ENCODE measurements around the gene CCDC39.

Gene CCDC39

DNA sequence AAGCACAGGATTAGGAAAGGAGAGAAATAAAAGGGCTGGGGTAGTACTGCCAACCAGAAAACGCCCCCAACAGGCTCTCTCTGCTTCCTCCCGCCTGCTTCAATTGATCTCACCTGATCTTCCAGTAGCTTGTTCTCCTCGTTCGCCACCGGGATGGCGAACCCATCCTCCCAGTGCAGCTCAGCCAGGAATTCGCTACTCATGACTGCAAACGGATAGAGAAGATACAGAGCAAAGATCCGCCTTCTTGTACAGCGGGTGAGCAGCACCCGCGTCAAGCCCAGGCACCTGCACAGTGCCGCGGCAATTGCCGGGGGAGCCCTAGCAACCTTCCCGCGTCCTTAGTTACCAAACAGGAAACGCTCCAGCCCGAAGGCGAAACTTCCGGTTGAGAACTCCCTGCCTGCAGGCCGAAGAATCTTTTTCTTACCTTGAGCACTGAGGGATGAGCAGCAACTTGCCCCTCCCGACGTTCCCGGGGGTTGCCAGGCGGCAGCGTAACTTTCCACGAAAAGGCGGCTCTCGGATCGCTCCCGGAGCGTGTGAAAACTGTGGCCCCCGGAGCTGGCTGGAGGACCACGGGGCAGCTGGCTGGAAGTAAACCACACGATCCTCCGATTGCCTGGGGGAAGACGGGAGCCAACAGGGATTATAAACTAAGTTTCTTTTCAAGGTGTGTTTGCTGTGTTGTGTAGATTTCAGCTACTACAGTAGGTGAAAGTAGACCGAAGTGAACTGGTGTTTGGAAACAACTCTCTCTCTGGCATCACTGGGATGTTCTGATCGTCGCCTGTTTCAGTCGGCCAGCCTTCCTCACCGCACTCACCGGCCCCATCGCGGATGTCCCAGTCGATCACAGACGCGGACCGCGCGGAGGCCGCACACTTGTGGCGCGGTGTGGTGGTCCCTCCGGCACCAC lies at the start of gene CCDC39:
TSS of gene CCDC39 (minus strand) at position 312 of the 919 bp plus-strand sequence. CDS start at position 203, 109 bp downstream.
- peak within 1 kb of the TSS; percentile 22 to 54 (median 43) for H3K4me3 ChIP-seq
- H3K27ac ChIP-seq, result peak within 1 kb of the TSS in 1 of 21 experiments; percentile 12

- Histone ChIP-seq H3K27ac (no peak overlapping the region), H3K4me3 (no peak overlapping the region)
These were observed 40.7 kb upstream of the CCDC39 start for GRCh38 chr3:180720012-180720411.

DNA sequence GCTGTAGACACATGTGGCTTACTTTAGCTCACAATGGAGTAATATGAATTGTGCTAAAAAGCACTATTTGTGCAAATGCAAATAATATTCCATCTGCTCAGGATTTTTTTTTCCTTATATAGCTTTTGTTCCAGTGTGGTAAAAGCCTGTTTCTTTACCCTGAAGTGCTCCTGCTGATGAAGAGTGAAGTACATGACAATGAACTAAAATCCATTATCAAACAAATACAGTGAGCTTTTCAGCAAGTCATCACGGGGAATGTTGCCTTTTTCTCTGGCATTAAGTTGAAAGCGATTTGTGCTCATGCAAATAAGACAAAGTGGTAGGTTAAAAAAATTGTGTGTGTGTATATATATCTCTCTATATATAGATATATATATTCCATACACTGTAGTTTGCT lies 28.6 kb upstream of the CCDC39 start:
- Histone ChIP-seq H3K27ac (no peak overlapping the region), H3K4me3 (no peak overlapping the region)

DNA sequence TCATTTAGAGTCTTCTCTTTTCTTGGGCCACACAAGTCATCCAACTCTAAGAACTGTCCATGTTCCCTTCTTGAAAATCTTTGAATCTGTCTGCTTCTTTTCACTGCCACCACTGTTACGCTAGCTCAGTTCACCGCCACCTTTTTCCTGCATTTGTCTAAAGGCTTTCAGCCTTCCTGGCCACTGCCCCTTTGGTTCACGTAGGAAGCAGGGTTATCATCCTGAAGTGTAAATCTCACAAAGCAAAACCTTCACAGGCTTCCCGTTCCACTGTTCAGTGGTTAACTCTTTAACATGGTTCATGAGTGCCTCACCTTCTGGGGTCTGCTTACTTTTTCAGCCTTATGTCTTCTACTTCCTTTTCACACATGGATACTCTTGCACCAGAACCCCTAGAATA lies 26.3 kb upstream of the CCDC39 start:
- Histone ChIP-seq H3K4me3 (no peak overlapping the region), H3K27ac (no peak overlapping the region)

GRCh38 chr3:180704532-180704931 lies 25.2 kb upstream of the CCDC39 start:
- no peak overlapping the region for H3K27ac ChIP-seq
- H3K4me3 ChIP-seq, result no peak overlapping the region

- Histone ChIP-seq H3K27ac (peak overlapping the region in 1 of 21 experiments; percentile 19), H3K4me3 (no peak overlapping the region)
These were observed 21.7 kb upstream of the CCDC39 start for GRCh38 chr3:180700941-180701340.

- H3K27ac ChIP-seq, result peak overlapping the region in 1 of 21 experiments; percentile 39
These were observed 19.5 kb upstream of the CCDC39 start for GRCh38 chr3:180698760-180699270.

DNA sequence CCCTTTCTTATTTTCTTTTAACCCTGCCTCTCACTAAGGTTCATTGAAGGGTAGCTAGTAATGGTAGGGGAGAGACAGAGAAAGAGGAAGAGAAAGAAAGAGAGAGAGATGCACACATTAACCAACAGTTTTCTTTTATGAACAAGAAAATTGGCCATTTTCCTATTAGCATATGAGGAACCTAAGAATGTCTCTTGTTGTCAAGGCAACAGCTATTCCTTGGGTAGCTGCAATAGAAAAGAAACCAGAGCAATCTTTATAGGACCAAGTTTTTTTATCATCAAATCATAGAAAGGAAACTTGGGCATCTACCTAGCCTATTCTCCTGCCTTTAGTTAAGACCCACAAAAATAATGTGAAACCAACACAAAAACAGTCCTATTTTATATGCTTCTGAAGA lies 15.0 kb upstream of the CCDC39 start:
- Histone ChIP-seq H3K4me3 (no peak overlapping the region), H3K27ac (no peak overlapping the region)

More at GRCh38 chr3:180698760-180699270, 19.5 kb upstream of the CCDC39 start:
- H3K4me3 ChIP-seq, result no peak overlapping the region

GRCh38 chr3:180693656-180694055 lies 14.4 kb upstream of the CCDC39 start:
- Histone ChIP-seq H3K4me3 (no peak overlapping the region), H3K27ac (no peak overlapping the region)

- Histone ChIP-seq H3K27ac (no peak overlapping the region), H3K4me3 (no peak overlapping the region)
These were observed 10.8 kb upstream of the CCDC39 start for GRCh38 chr3:180690061-180690460.

DNA sequence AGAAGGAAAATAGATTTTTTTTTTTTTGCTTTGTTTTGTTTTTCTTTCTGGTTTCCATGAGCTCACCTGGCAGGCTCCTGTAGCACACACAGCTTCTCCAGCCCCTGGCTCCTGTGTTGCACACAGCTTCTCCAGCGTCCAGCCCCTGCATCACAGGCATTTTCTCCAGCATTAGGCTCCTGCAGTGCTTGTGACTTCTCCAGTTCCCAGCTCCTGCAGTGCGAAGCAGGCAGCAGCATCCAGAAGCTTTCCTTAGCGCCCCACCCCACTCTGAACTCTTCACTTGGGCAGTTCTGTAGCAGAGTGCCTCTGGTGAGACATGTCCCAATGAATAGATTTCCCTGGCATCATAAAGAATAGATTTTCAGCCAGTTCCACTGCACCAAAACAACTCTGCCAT lies 5.5 kb upstream of the CCDC39 start:
- no peak overlapping the region for H3K27ac ChIP-seq
- no peak overlapping the region for H3K4me3 ChIP-seq

DNA sequence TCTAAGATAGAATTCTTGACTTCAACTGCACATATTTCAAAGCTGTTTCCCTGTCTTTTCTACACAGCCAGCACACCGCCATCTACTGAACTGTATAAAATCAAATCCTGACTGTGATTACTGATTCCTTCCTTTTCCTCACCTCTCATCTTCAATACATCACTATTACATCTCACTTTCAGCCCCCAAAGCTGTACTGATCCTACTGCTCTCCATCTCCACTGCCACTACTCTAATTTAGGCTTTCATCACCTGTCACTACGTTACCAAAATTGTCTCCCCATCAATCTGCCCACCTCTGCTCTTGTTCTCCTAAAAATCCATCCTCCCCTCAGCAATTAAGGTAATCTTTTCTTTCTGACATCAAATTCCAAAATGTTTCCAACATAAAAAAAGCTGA lies 4.5 kb upstream of the CCDC39 start:
- no peak overlapping the region for H3K4me3 ChIP-seq

DNA sequence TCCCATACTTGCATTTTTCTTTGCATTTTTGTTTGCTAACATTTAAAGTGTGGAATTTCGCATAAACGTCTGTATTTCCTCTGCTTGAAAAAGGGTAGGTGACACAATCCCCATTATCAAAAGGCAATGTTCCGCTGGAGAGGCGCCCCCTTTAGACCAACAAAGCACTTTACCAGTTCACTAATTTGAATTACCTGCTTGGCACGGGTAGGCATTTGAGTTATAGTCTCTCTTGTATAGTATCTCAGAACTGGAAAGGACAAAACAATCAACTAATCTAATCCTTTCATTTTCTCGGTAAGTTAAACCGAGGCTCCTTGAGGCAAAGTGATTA lies 775 bp upstream of the CCDC39 start:
- Histone ChIP-seq H3K27ac (no peak overlapping the region), H3K4me3 (peak overlapping the region; percentile 22 to 54 (median 43))

More for the DNA sequence above, 4.5 kb upstream of the CCDC39 start:
- H3K27ac ChIP-seq, result no peak overlapping the region

DNA sequence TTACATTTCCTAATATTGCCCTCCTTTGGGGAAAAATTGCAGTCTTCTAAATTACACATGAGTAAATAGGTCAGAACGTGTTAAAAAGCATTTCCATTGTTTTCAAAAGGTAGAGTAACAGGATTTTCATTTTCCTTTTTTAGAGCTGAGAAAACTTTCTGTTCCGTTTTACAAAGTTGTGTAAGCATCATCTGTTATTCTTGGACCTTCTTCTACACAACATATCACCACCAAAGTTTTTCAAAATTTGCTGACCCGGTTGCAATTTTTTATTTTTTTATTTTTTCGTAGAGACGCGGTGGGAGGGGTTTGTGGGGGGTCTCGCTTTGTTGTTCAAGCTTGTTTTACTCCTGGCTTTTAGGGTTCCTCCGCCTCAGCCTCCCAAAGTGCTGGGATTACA lies 1.1 kb downstream of the CCDC39 start:
- no peak overlapping the region for H3K4me3 ChIP-seq
- H3K27ac ChIP-seq, result no peak overlapping the region

- Histone ChIP-seq H3K4me3 (no peak overlapping the region), H3K27ac (no peak overlapping the region)
These were observed 17.8 kb downstream of the CCDC39 start for GRCh38 chr3:180661444-180661843.

DNA sequence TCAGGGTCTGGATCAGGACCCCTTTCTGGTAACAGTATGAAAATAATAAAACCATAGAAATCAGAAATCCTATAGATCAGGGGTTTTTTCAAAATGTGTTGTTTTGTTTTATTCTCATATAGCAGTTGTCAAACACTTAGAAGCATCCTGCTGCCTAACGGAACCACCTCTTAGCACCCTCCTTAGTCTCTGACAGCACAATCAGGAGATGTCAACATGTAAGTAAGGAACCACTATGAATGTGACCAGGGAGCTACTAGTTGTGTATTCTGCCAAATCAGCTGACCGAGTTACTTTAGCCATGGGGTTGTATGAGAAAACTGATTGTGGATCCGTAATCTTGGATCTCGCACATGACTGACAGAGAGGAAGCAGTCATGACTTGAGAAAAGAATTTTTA lies 22.2 kb downstream of the CCDC39 start:
- no peak overlapping the region for H3K4me3 ChIP-seq
- H3K27ac ChIP-seq, result no peak overlapping the region

- no peak overlapping the region for H3K4me3 ChIP-seq
These were observed 22.9 kb downstream of the CCDC39 start for GRCh38 chr3:180656406-180656805.

DNA sequence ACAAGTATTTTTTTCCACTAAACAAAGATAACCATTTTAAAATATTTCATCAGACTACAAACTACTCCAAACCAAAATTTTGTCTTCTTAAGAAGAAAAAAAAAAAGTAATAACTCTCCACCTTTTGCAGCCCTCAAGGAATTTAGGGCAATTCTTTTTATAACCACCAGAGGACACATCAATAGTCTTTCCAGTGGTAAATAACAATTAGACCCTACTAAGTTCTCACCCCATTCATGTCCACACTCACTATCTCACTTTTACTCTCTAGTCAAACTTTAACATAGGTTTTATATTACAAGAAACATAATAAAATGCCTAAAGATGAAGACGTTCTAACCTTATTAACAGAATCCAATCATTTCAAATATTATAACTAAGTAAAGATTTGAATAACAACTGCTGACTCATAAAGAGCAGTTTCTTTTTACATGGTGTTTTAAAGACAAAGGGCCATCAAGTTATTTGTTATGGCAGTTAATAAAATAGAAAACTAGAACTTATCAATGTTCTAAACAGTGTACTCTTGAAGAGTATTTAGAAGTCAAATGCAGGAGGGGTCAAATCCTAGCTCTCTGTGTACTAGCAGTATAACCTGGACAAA lies 33.0 kb downstream of the CCDC39 start:
- H3K4me3 ChIP-seq, result no peak overlapping the region
- H3K27ac ChIP-seq, result no peak overlapping the region

More at GRCh38 chr3:180656406-180656805, 22.9 kb downstream of the CCDC39 start:
- H3K27ac ChIP-seq, result no peak overlapping the region

DNA sequence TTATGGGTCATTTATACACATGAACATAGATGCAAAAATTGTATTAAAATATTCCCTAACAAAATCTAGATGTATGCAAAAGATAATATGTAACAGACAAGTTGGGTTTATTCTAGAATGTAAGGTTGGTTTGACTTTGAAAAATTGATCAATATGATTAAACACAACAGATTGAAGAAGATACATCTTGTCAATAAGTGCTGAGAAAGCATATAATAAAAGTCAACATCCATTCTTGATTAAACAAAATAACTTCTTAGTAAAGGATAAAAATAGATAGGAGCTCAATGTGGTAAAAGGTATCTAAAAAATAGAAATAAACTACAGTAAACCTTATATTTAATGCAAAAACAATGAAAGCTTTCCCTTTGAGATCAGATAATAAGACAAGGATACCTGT lies 38.3 kb downstream of the CCDC39 start:
- Histone ChIP-seq H3K27ac (no peak overlapping the region), H3K4me3 (no peak overlapping the region)

GRCh38 chr3:180633722-180634121 lies 45.6 kb downstream of the CCDC39 start:
- Histone ChIP-seq H3K4me3 (no peak overlapping the region), H3K27ac (no peak overlapping the region)

GRCh38 chr3:180631317-180631716 lies 48.0 kb downstream of the CCDC39 start:
- Histone ChIP-seq H3K27ac (no peak overlapping the region), H3K4me3 (no peak overlapping the region)

Measured in skin epidermis (tissue), 12 donors.